NCI-H82 treated with DMSO at 0.1 percent for 48 hours (cell line): ENCODE measurements around the gene TMEM232.
"Not testable (repeated sequence)": the region's sequence is repeated elsewhere in the genome, so short reads cannot be mapped to it uniquely, and the experiment has no call there.

Experiments
- DNase-seq: peaks from one replicate; lab custom pipeline; 2025; ENCODE audit not compliant: unreplicated experiment; lab: John Stamatoyannopoulos, UW

Gene TMEM232

GRCh38 chr5:110707260-110707844 lies 19.1 kb downstream of the TMEM232 start:
- no peak for DNase-seq

- no peak for DNase-seq
Measured at GRCh38 chr5:110705349-110705748, 21.1 kb downstream of the TMEM232 start.

GRCh38 chr5:110703481-110703880 lies 23.0 kb downstream of the TMEM232 start:
- no peak for DNase-seq

GRCh38 chr5:110702704-110703103 lies 23.8 kb downstream of the TMEM232 start:
- DNase-seq, result no peak

- no peak for DNase-seq
Measured at GRCh38 chr5:110702300-110702699, 24.2 kb downstream of the TMEM232 start.

- not testable (repeated sequence) for DNase-seq
Measured at GRCh38 chr5:110692669-110693068, 33.8 kb downstream of the TMEM232 start.

- not testable (repeated sequence) for DNase-seq
Measured at GRCh38 chr5:110690587-110690986, 35.9 kb downstream of the TMEM232 start.

- no peak for DNase-seq
Measured at GRCh38 chr5:110687485-110687884, 39.0 kb downstream of the TMEM232 start.

GRCh38 chr5:110686270-110686669 lies 40.2 kb downstream of the TMEM232 start:
- no peak for DNase-seq

GRCh38 chr5:110681953-110682352 lies 44.5 kb downstream of the TMEM232 start:
- DNase-seq, result no peak

GRCh38 chr5:110681109-110681508 lies 45.4 kb downstream of the TMEM232 start:
- no peak for DNase-seq

- DNase-seq, result not testable (repeated sequence)
Measured at GRCh38 chr5:110676554-110676953, 49.9 kb downstream of the TMEM232 start.

GRCh38 chr5:110665184-110665726 lies 61.2 kb downstream of the TMEM232 start:
- DNase-seq, result no peak

GRCh38 chr5:110663525-110663924 lies 62.9 kb downstream of the TMEM232 start:
- DNase-seq, result no peak

- DNase-seq, result no peak
Measured at GRCh38 chr5:110658006-110658405, 68.5 kb downstream of the TMEM232 start.

GRCh38 chr5:110653231-110653970 lies 73.1 kb downstream of the TMEM232 start:
- no peak for DNase-seq

- no peak for DNase-seq
Measured at GRCh38 chr5:110651507-110651906, 75.0 kb downstream of the TMEM232 start.

- no peak for DNase-seq
Measured at GRCh38 chr5:110644357-110644756, 82.1 kb downstream of the TMEM232 start.

GRCh38 chr5:110638970-110639902 lies 87.2 kb downstream of the TMEM232 start:
- DNase-seq, result no peak

- no peak for DNase-seq
Measured at GRCh38 chr5:110634475-110634874, 92.0 kb downstream of the TMEM232 start.

GRCh38 chr5:110631236-110631635 lies 95.2 kb downstream of the TMEM232 start:
- no peak for DNase-seq
